GM21390 (cell line): ENCODE measurements around the gene ATXN1.

Experiments used
- ATAC-seq: cut with Tn5 transposase; IDR thresholded peaks from one replicate; pipeline ENCODE4 v1.9.1; 2021; ENCODE audit not compliant: unreplicated experiment

The ATXN1 gene

GRCh38 chr6:16432075-16433032, 328.9 kb downstream of the ATXN1 start:
- ATAC-seq: peak; percentile 70

- ATAC-seq: no peak
These were observed 330.2 kb downstream of the ATXN1 start for GRCh38 chr6:16431106-16431505.

GRCh38 chr6:16430391-16431089, 330.7 kb downstream of the ATXN1 start:
- no peak for ATAC-seq

GRCh38 chr6:16429669-16430068, 331.6 kb downstream of the ATXN1 start:
- ATAC-seq: no peak

GRCh38 chr6:16427124-16427523, 334.1 kb downstream of the ATXN1 start:
- ATAC-seq: no peak

- ATAC-seq: no peak
These were observed 335.2 kb downstream of the ATXN1 start for GRCh38 chr6:16425881-16426615.

GRCh38 chr6:16421462-16421960, 339.7 kb downstream of the ATXN1 start:
- ATAC-seq: peak; percentile 20

- ATAC-seq: peak; percentile 71
These were observed 340.4 kb downstream of the ATXN1 start for GRCh38 chr6:16420715-16421461.

GRCh38 chr6:16420337-16420714, 340.9 kb downstream of the ATXN1 start:
- peak; percentile 19 for ATAC-seq

- peak; percentile 66 for ATAC-seq
These were observed 341.5 kb downstream of the ATXN1 start for GRCh38 chr6:16419636-16420336.

- ATAC-seq: no peak
These were observed 343.1 kb downstream of the ATXN1 start for GRCh38 chr6:16418151-16418550.

- ATAC-seq: no peak
These were observed 345.6 kb downstream of the ATXN1 start for GRCh38 chr6:16415677-16416076.

GRCh38 chr6:16414205-16414604, 347.1 kb downstream of the ATXN1 start:
- ATAC-seq: peak; percentile 61

GRCh38 chr6:16413399-16413798, 347.9 kb downstream of the ATXN1 start:
- peak; percentile 47 for ATAC-seq

GRCh38 chr6:16412982-16413381, 348.3 kb downstream of the ATXN1 start:
- ATAC-seq: peak; percentile 16

- no peak for ATAC-seq
These were observed 349.1 kb downstream of the ATXN1 start for GRCh38 chr6:16412171-16412570.

GRCh38 chr6:16409531-16410441, 351.5 kb downstream of the ATXN1 start:
- no peak for ATAC-seq

- ATAC-seq: no peak
These were observed 352.5 kb downstream of the ATXN1 start for GRCh38 chr6:16408766-16409165.

- no peak for ATAC-seq
These were observed 354.3 kb downstream of the ATXN1 start for GRCh38 chr6:16406966-16407365.
